GM12878 (cell line): ENCODE measurements around the gene PCSK5. TPM values are rescaled to one million over a fixed set of nuclear protein-coding genes. Genes with fewer than 3 reads are reported as not detected.

Experiments
- ATAC-seq: fragments of 200-7000 bp; cut with Tn5 transposase; 3 replicates; pipeline ENCODE4 v1.9.1; 2020; ENCODE audit warnings: mild to moderate bottlenecking, moderate library complexity
- BruUV-seq: library from RNA; stranded (reverse); fragments of 400-500 nt; replicated peaks from 2 replicates; lab custom pipeline; 2021; lab: Mats Ljungman, UMichigan
- CTCF ChIA-PET: fragments of 300-600 bp; sonication (Branson Sonifier 250); formaldehyde crosslinking; extraction: SDS; loops from one replicate; lab custom pipeline; 2021; ENCODE audit warnings: inconsistent platforms; lab: Yijun Ruan, JAX
- POLR2A ChIA-PET: fragments of 350-600 bp; formaldehyde crosslinking; extraction: SDS; loops from one replicate; lab custom pipeline; 2021; ENCODE audit warnings: inconsistent platforms; lab: Charles Lee
- RAD21 ChIA-PET: fragments of 300-600 bp; sonication (Branson Sonifier 250); formaldehyde crosslinking; loops from one replicate; lab custom pipeline; 2023; ENCODE audit warnings: antibody characterized with exemption; ENCODE audit not compliant: unreplicated experiment; lab: Charles Lee
- SMC1A ChIA-PET: fragments of 300-600 bp; sonication (Branson Sonifier 250); formaldehyde crosslinking; loops from one replicate; lab custom pipeline; 2023; ENCODE audit not compliant: unreplicated experiment, uncharacterized antibody; lab: Charles Lee
- DNase-seq: peaks from one replicate; pipeline ENCODE4 v3.0.0-alpha.2; 2011; ENCODE audit warnings: low read depth, low spot score
- FAIRE-seq: peaks from 3 replicates; lab custom pipeline; 2011; peaks lifted over from hg19 to GRCh38; lab: Jason Lieb, UNC
- H2AFZ ChIP-seq: 2 replicates; pipeline ENCODE4 v1.6.0; 2011; ENCODE audit warnings: low read depth, low read length, control low read depth; ENCODE audit not compliant: control insufficient read depth
- H3K27ac ChIP-seq: 2 replicates; pipeline ENCODE4 v1.5.1; 2011; ENCODE audit warnings: control low read depth; ENCODE audit not compliant: control insufficient read depth, insufficient read depth
- H3K27me3 ChIP-seq, 2 experiments: replicated peaks in 1 of 2; 2 replicates each; pipeline versions ENCODE4 v1.6.0 to v1.6.1; 2011; ENCODE audit warnings: low read length in 1 of 2; ENCODE audit not compliant: control insufficient read depth in 2 of 2, insufficient read depth in 2 of 2
- H3K36me3 ChIP-seq, 2 experiments: 2 replicates each; pipeline ENCODE4 v1.5.1; 2011; ENCODE audit warnings: low read length in 1 of 2; ENCODE audit not compliant: control insufficient read depth in 2 of 2, insufficient read depth in 2 of 2
- H3K4me1 ChIP-seq: 2 replicates; pipeline ENCODE4 v1.6.1; 2011; ENCODE audit warnings: mild to moderate bottlenecking, low read length, moderate library complexity, mixed read lengths; ENCODE audit not compliant: control insufficient read depth, insufficient read depth
- H3K4me2 ChIP-seq: 2 replicates; pipeline ENCODE4 v1.6.0; 2011; ENCODE audit warnings: control low read depth; ENCODE audit not compliant: control insufficient read depth, insufficient read depth
- H3K4me3 ChIP-seq: fragments of 200-600 bp; sonication (generic); 2 replicates; pipeline ENCODE4 v1.5.1; 2016
- H3K79me2 ChIP-seq: 2 replicates; pipeline ENCODE4 v1.6.0; 2011; ENCODE audit warnings: low read length; ENCODE audit not compliant: control insufficient read depth, insufficient read depth
- H3K9ac ChIP-seq: 2 replicates; pipeline ENCODE4 v1.8.0; 2011; ENCODE audit warnings: low read length, control low read depth, mixed read lengths; ENCODE audit not compliant: control insufficient read depth, insufficient read depth
- H3K9me3 ChIP-seq: replicated peaks from 3 replicates; pipeline ENCODE4 v1.5.1; 2011; ENCODE audit warnings: mild to moderate bottlenecking, low read length; ENCODE audit not compliant: control insufficient read depth, insufficient read depth
- H4K20me1 ChIP-seq: 2 replicates; pipeline ENCODE4 v1.6.0; 2011; ENCODE audit not compliant: control insufficient read depth, insufficient read depth
- ATF3 ChIP-seq: IDR thresholded peaks from 2 replicates; pipeline ENCODE4 v1.6.1; 2011; ENCODE audit warnings: low read depth, mild to moderate bottlenecking, low read length, moderate library complexity, borderline replicate concordance; ENCODE audit errors: extremely low read depth
- EED ChIP-seq: sonication (generic); IDR thresholded peaks from 2 replicates; pipeline ENCODE4 v1.6.1; 2016; ENCODE audit warnings: antibody characterized with exemption, low read depth
- ETV6 ChIP-seq, 2 experiments: fragments of 450-650 bp in 1 of 2; IDR thresholded peaks in 1 of 2; conservative IDR thresholded peaks in 1 of 2; 2 replicates each; pipeline ENCODE4 v1.6.1; 2014; ENCODE audit warnings: antibody characterized with exemption in 1 of 2, borderline replicate concordance in 1 of 2, low read depth in 1 of 2, mild to moderate bottlenecking in 1 of 2, moderate library complexity in 1 of 2
- HDGF ChIP-seq: fragments of 450-650 bp; IDR thresholded peaks from 2 replicates; pipeline ENCODE4 v1.6.1; 2016; ENCODE audit warnings: antibody characterized with exemption
- JUNB ChIP-seq: IDR thresholded peaks from 2 replicates; pipeline ENCODE4 v1.6.1; 2016; ENCODE audit warnings: antibody characterized with exemption, mild to moderate bottlenecking
- MXI1 ChIP-seq: fragments of 150-350 bp; IDR thresholded peaks from 2 replicates; pipeline ENCODE4 v1.6.1; 2011; ENCODE audit warnings: low read depth, mild to moderate bottlenecking, inconsistent platforms, low read length, improper control_type of control experiment
- MYB ChIP-seq: fragments of 150-350 bp; IDR thresholded peaks from 2 replicates; pipeline ENCODE4 v1.6.1; 2014; ENCODE audit warnings: mild to moderate bottlenecking, low read depth, low read length, borderline replicate concordance
- RUNX3 ChIP-seq: IDR thresholded peaks from 2 replicates; pipeline ENCODE4 v1.6.1; 2012; ENCODE audit warnings: low read length, inconsistent platforms
- SREBF1 ChIP-seq: IDR thresholded peaks from 2 replicates; pipeline ENCODE4 v1.6.1; 2012; ENCODE audit warnings: mild to moderate bottlenecking, low read length
- SUZ12 ChIP-seq: fragments of 200-600 bp; sonication (generic); IDR thresholded peaks from one replicate; pipeline ENCODE4 v1.6.1; 2018; ENCODE audit warnings: antibody characterized with exemption, mild to moderate bottlenecking; ENCODE audit not compliant: unreplicated experiment
- ZNF217 ChIP-seq: fragments of 450-650 bp; IDR thresholded peaks from 2 replicates; pipeline ENCODE4 v1.6.1; 2017; ENCODE audit warnings: antibody characterized with exemption, mild to moderate bottlenecking
- ZNF274 ChIP-seq: IDR thresholded peaks from one replicate; pipeline ENCODE4 v1.8.0; 2011; ENCODE audit not compliant: insufficient read length, insufficient read depth
- WGBS: methylation state at CpG from one replicate; pipeline ENCODE4 v1.1.6; 2016; ENCODE audit warnings: low lambda C conversion rate; ENCODE audit not compliant: insufficient replicate concordance, insufficient coverage; ENCODE audit errors: missing lambda C conversion rate; 5-methylcytosine and 5-hydroxymethylcytosine counted together
- in situ Hi-C: fragments of 300-500 bp; cut with MboI; formaldehyde crosslinking; loops from 9 replicates; pipeline ENCODE4 v1.14.3; 2018; ENCODE audit warnings: mixed read lengths
- intact Hi-C: fragments of 100-400 bp; cut with micrococcal nuclease; formaldehyde crosslinking; loops from one replicate; pipeline ENCODE4 v1.14.2; 2022; ENCODE audit not compliant: unreplicated experiment
- polyA plus RNA-seq, 11 experiments: library from polyadenylated mRNA; depleted of rRNA in 4 of 11; unstranded in 6 of 11; stranded (reverse) in 5 of 11; fragments of >200 nt; fragmentation: Nextera tagmentation in 4 of 11; fragmentation: Illumina TruSeq in 1 of 11; extraction: Ambion mirVana in 4 of 11; extraction: Trizol in 1 of 11; gene quantifications; 1 replicate in 1 of 11; 2 replicates in 10 of 11; pipeline versions ENCODE4 v1.2.1 to v1.2.3, GENCODE V29; 2011 to 2016; ENCODE audit warnings: inconsistent platforms in 2 of 11, missing spikeins in 2 of 11, low read depth in 1 of 11
- total RNA-seq, 4 experiments: library from RNA; depleted of rRNA in 3 of 4; stranded (reverse); fragments of >200 nt in 3 of 4; fragmentation: Illumina TruSeq in 1 of 4; extraction: Trizol in 1 of 4; gene quantifications; 2 replicates each; pipeline versions ENCODE4 v1.2.1 to v1.2.3, GENCODE V29; 2013 to 2021
- TF ChIP-seq, protein P1 (sequence below): fragments of 450-650 bp; formaldehyde crosslinking; IDR thresholded peaks from 2 replicates; pipeline ENCODE4 v1.4.0; 2022; ENCODE audit warnings: mild to moderate bottlenecking, moderate library complexity
- TF ChIP-seq, protein P2 (sequence below): IDR thresholded peaks from 2 replicates; pipeline ENCODE4 v1.6.1; 2012; ENCODE audit warnings: low read depth, low read length, improper control_type of control experiment

PCSK5 gene
- total and polyA plus RNA-seq, 10 of the 15 experiments (the other 5 are each of a cell fraction or from before 2014, with no cell fraction given): 0.01 to 0.13 (median 0.04) TPM; not detected in 3

DNA sequence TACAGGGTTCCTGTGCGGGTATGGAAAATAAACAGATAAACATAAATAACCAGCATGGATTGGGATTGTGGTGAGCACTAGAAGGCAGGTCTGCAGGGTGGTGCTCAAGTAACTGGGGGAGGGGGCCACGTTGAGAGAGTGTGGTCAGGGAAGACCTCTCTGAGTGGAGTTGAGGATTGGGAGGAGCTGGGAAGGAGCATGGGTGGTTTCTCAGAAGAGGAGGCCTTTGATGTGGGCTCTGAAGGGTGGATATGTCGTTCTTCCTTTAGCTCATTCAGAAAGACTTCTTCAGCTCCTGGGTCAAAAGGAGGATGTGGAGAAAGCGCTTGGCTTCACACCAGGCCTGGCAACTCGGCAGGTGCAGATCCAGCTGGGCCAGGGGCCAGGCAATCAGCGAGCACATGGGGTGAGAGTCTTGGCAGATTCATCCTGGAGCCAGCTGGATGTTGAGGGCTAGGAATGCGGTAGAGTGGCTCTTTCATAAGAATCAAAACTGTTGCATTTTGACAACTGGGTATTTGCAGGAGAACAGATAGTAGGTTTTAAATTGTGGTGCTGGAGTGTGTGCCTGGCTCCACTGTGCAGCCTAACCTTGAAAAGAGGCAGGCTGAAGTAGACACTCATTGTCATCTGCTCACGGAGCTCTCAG lies 71.7 kb downstream of the PCSK5 start (continued):
- TF ChIP-seq ETV6 (conservative IDR thresholded peaks at IDR 0.05 in 1 of 2, IDR thresholded peaks at IDR 0.05 in 1 of 2; ENCODE audit: borderline replicate concordance in 1 of 2, low read depth in 1 of 2) (no peak), RUNX3 (no peak), ZNF217 (no peak), ZNF274 (no peak), MYB (no peak), JUNB (no peak), MXI1 (no peak), SREBF1 (no peak)
- TF ChIP-seq, protein P1, sequence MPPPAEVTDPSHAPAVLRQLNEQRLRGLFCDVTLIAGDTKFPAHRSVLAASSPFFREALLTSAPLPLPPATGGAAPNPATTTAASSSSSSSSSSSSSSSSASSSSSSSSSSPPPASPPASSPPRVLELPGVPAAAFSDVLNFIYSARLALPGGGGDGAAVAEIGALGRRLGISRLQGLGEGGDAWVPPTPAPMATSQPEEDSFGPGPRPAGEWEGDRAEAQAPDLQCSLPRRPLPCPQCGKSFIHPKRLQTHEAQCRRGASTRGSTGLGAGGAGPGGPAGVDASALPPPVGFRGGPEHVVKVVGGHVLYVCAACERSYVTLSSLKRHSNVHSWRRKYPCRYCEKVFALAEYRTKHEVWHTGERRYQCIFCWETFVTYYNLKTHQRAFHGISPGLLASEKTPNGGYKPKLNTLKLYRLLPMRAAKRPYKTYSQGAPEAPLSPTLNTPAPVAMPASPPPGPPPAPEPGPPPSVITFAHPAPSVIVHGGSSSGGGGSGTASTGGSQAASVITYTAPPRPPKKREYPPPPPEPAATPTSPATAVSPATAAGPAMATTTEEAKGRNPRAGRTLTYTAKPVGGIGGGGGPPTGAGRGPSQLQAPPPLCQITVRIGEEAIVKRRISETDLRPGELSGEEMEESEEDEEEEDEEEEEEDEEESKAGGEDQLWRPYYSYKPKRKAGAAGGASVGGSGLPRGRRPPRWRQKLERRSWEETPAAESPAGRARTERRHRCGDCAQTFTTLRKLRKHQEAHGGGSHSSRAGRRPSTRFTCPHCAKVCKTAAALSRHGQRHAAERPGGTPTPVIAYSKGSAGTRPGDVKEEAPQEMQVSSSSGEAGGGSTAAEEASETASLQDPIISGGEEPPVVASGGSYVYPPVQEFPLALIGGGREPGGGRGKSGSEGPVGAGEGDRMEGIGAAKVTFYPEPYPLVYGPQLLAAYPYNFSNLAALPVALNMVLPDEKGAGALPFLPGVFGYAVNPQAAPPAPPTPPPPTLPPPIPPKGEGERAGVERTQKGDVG (CRISPR knock-in tag): no peak

DNA sequence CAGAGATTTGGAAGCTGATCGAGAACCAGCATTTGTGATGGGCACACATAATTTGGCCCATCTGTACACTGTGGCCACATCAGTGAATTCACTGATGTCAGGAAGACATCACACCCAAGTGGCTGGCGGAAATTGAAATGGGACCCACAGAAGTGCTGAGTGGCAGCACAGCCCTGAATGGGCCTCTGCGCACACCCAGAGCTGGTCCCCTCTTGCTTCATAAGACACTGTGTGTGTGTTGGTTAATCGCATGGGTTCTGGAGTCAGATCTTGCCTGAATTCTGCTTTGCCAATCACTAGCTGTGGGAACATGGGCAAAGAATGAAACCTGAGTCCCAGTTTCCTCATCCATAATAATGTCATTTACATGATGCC lies 72.2 kb downstream of the PCSK5 start:
- ChIA-PET RAD21 (no interaction called here), POLR2A (no interaction called here), CTCF (no interaction called here), SMC1A (no interaction called here)
- Histone ChIP-seq H3K36me3 (no peaks in the 10 kb centered on the region), H3K9ac (no peak overlapping the region), H3K4me1 (no peaks in the 10 kb centered on the region), H3K79me2 (no peaks in the 10 kb centered on the region), H4K20me1 (no peaks in the 10 kb centered on the region), H3K9me3 (no peaks in the 10 kb centered on the region), H3K27ac (no peak overlapping the region), H3K27me3 (no peaks in the 10 kb centered on the region), H3K4me3 (no peak overlapping the region), H2AFZ (no peak overlapping the region), H3K4me2 (no peak overlapping the region)
- in situ Hi-C loops (no loop called here), intact Hi-C loops (no loop called here)
- FAIRE-seq (no peak), DNase-seq (no peak), ATAC-seq (no peak)
- BruUV-seq: no TSS peak
- 56% methylated on average over 4 of the region's 4 CpGs for WGBS
- TF ChIP-seq, protein P2, sequence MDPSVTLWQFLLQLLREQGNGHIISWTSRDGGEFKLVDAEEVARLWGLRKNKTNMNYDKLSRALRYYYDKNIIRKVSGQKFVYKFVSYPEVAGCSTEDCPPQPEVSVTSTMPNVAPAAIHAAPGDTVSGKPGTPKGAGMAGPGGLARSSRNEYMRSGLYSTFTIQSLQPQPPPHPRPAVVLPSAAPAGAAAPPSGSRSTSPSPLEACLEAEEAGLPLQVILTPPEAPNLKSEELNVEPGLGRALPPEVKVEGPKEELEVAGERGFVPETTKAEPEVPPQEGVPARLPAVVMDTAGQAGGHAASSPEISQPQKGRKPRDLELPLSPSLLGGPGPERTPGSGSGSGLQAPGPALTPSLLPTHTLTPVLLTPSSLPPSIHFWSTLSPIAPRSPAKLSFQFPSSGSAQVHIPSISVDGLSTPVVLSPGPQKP: no peak
- TF ChIP-seq SUZ12 (no peak), SREBF1 (no peak), EED (no peak), HDGF (no peak), ATF3 (no peak)
